DND-41 (cell line): ENCODE results near the gene MRPL55.

Experiments
- CTCF ChIP-seq: IDR thresholded peaks from 2 replicates; pipeline ENCODE4 v1.5.1; 2012; ENCODE audit warnings: borderline replicate concordance, low read length, moderate library complexity, mild to moderate bottlenecking; ENCODE audit not compliant: poor library complexity, severe bottlenecking; ENCODE audit errors: extremely low read depth
- EZH2 ChIP-seq: IDR thresholded peaks from 3 replicates; pipeline ENCODE4 v1.6.1; 2012; ENCODE audit warnings: borderline replicate concordance, low read depth, mild to moderate bottlenecking, moderate library complexity, low read length, inconsistent platforms; ENCODE audit not compliant: severe bottlenecking

DNA sequence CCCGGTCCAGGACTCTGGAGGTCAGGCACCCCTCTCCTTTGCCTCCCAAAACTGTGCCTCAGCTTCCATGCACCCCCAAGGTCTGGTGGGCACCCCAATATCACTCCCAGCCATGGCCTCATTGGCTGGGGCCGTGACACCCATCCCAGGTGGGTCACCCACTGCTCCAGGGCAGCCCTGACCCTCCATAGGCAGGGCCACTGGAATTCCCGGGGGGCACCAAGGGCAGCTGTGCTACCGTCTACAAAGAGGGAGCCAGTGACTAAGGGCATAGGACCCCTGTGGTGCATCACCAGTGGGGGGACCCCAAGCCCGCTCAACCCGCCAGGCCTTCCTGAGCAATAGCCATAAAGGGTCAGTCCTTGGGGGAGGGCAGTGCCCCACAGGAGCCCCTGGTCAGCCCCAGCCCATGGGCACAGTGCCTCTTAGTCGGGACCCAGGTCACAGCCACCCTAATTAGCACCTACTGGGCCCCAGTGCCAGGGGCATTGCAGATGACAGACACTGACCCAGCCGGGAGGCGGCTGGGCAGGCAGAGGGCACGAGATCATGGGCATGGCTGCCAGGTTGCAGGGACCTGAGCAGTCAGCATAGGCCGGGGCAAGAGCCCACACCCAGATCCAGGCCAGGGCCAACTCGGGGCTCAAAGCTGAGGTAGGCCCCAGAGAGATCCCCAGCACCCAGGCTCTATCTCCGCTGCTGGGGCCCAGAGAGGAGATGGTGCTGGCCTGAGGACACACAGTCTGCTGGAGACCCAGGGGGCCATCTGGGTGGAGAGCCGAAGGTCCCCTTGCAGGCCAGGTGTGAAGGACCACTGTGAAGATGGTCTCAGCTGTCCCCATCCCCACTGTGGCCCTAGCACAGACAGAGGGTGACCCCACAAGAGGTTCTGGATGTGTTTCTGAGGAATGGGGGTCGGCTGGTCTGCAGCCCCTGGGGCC lies 45.6 kb downstream of the MRPL55 start:
- TF ChIP-seq CTCF (no peak), EZH2 (no peak)
